Stimulated activated CD8-positive, alpha-beta memory T cell treated with anti-CD3 and anti-CD28 coated beads, Interleukin-4, amount 100 ng/mL, for 24 hours (primary cell): ENCODE data around the gene TMEM106C.

Source experiments
- DNase-seq: peaks from one replicate; pipeline ENCODE4 v3.0.0-alpha.2; 2020; ENCODE audit warnings: low read depth

Gene TMEM106C

GRCh38 chr12:47963340-47964040, at the start of gene TMEM106C:
TMEM106C (plus strand) TSS chr12:47963596; CDS start chr12:47964237, 641 bp downstream.
- peak; percentile 86 for DNase-seq

- DNase-seq: no peak
Measured at GRCh38 chr12:47920913-47921312, 42.5 kb upstream of the TMEM106C start.

- no peak for DNase-seq
Measured at GRCh38 chr12:47921907-47922306, 41.5 kb upstream of the TMEM106C start.

- no peak for DNase-seq
Measured at GRCh38 chr12:47927346-47927745, 36.0 kb upstream of the TMEM106C start.

GRCh38 chr12:47930634-47931033, 32.8 kb upstream of the TMEM106C start:
- DNase-seq: no peak

GRCh38 chr12:47931187-47931586, 32.2 kb upstream of the TMEM106C start:
- DNase-seq: no peak

- no peak for DNase-seq
Measured at GRCh38 chr12:47935184-47935583, 28.2 kb upstream of the TMEM106C start.

GRCh38 chr12:47938093-47938492, 25.3 kb upstream of the TMEM106C start:
- DNase-seq: no peak

- DNase-seq: no peak
Measured at GRCh38 chr12:47938594-47938993, 24.8 kb upstream of the TMEM106C start.

- no peak for DNase-seq
Measured at GRCh38 chr12:47939009-47939601, 24.3 kb upstream of the TMEM106C start.

- DNase-seq: no peak
Measured at GRCh38 chr12:47940773-47941474, 22.5 kb upstream of the TMEM106C start.

GRCh38 chr12:47941475-47941780, 22.0 kb upstream of the TMEM106C start:
- DNase-seq: no peak

- DNase-seq: peak; percentile 23
Measured at GRCh38 chr12:47941871-47942613, 21.4 kb upstream of the TMEM106C start.

GRCh38 chr12:47942614-47943225, 20.7 kb upstream of the TMEM106C start:
- DNase-seq: no peak

- no peak for DNase-seq
Measured at GRCh38 chr12:47943623-47944340, 19.6 kb upstream of the TMEM106C start.

- no peak for DNase-seq
Measured at GRCh38 chr12:47944685-47945340, 18.6 kb upstream of the TMEM106C start.

GRCh38 chr12:47945341-47945728, 18.1 kb upstream of the TMEM106C start:
- DNase-seq: no peak

GRCh38 chr12:47946413-47947323, 16.7 kb upstream of the TMEM106C start:
- DNase-seq: no peak

- no peak for DNase-seq
Measured at GRCh38 chr12:47947341-47947740, 16.1 kb upstream of the TMEM106C start.
